ENCODE measurements around the gene NCOA3.

NCOA3 gene

GRCh38 chr20:47705497-47705856, 203.8 kb downstream of the NCOA3 start:
- CTCF ChIA-PET, result no interaction called here
- TF ChIP-seq TARDBP (IDR thresholded peaks at IDR 0.05), result no peak
- TF ChIP-seq NFRKB (IDR thresholded peaks at IDR 0.05), result no peak
- no peak for TF ChIP-seq ARNT (IDR thresholded peaks at IDR 0.05)
- no peak for TF ChIP-seq FOXK2 (IDR thresholded peaks at IDR 0.05)
- TF ChIP-seq ELF4 (IDR thresholded peaks at IDR 0.05), result no peak
- POLR2A ChIA-PET, result no interaction called here
- no peak for DNase-seq (ENCODE audit: extremely low spot score)

- ChIA-PET POLR2A (no interaction called here), CTCF (no interaction called here)
- no peak for TF ChIP-seq FOXK2 (IDR thresholded peaks at IDR 0.05)
- no peak for TF ChIP-seq ARNT (IDR thresholded peaks at IDR 0.05)
- TF ChIP-seq SP1 (IDR thresholded peaks at IDR 0.05), result no peak
- no peak for TF ChIP-seq ZNF384 (IDR thresholded peaks at IDR 0.05)
- TF ChIP-seq FOXA1 (IDR thresholded peaks at IDR 0.05), result no peak
- TF ChIP-seq NFRKB (IDR thresholded peaks at IDR 0.05), result no peak
- no peak for TF ChIP-seq FOXM1 (IDR thresholded peaks at IDR 0.05; ENCODE audit: borderline replicate concordance)
- TF ChIP-seq L3MBTL2 (conservative IDR thresholded peaks at IDR 0.05), result no peak
- no peak for TF ChIP-seq TARDBP (IDR thresholded peaks at IDR 0.05)
- no peak for TF ChIP-seq LEF1 (IDR thresholded peaks at IDR 0.05; ENCODE audit: borderline replicate concordance)
- TF ChIP-seq CTBP1 (IDR thresholded peaks at IDR 0.05; ENCODE audit: borderline replicate concordance), result no peak
- TF ChIP-seq SUZ12 (IDR thresholded peaks at IDR 0.05), result no peak
- no peak for TF ChIP-seq ELF4 (IDR thresholded peaks at IDR 0.05)
- TF ChIP-seq BHLHE40 (IDR thresholded peaks at IDR 0.05; ENCODE audit: borderline replicate concordance), result no peak
- no peak for DNase-seq (ENCODE audit: extremely low spot score)
These were observed 204.7 kb downstream of the NCOA3 start for GRCh38 chr20:47706345-47706744.
